Epidermal melanocyte (primary cell): ENCODE data around the gene VDAC2.
"Not testable (repeated sequence)": the region's sequence is repeated elsewhere in the genome, so short reads cannot be mapped to it uniquely, and the experiment has no call there.

ENCODE experiments used
- DNase-seq: peaks from one replicate; pipeline ENCODE4 v3.0.0; 2011; ENCODE audit warnings: low spot score; ENCODE audit not compliant: insufficient read length

VDAC2 gene

GRCh38 chr10:75197906-75198305, 12.7 kb upstream of the VDAC2 start:
- no peak for DNase-seq

- DNase-seq, result not testable (repeated sequence)
These were observed 10.6 kb upstream of the VDAC2 start for GRCh38 chr10:75199949-75200348.

DNA sequence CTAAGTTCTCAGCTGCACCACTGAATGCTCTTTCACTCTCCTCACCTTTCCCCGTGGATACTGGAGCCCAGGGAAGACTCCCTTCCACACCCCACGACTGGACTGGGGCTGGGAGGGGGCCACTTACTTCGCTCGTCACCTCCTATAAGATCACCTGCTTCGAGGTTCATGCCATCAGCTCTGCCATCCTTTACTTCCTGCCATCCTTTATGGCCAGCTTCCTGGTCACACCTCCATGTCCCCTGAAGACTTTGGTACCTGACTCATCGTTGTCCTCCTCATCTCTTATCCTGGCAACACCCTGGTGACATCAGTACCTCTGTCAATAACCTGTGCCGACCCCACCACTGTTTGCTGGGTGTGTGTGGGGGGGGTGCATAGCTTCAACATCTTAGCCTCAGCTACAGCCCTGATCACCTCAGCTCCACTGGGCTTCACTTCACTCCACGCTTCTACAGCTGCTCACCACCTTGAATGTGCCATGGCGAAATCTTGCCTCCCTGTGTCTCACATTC, 8.7 kb upstream of the VDAC2 start:
- no peak for DNase-seq

GRCh38 chr10:75202321-75203045, 8.1 kb upstream of the VDAC2 start:
- DNase-seq, result no peak

DNA sequence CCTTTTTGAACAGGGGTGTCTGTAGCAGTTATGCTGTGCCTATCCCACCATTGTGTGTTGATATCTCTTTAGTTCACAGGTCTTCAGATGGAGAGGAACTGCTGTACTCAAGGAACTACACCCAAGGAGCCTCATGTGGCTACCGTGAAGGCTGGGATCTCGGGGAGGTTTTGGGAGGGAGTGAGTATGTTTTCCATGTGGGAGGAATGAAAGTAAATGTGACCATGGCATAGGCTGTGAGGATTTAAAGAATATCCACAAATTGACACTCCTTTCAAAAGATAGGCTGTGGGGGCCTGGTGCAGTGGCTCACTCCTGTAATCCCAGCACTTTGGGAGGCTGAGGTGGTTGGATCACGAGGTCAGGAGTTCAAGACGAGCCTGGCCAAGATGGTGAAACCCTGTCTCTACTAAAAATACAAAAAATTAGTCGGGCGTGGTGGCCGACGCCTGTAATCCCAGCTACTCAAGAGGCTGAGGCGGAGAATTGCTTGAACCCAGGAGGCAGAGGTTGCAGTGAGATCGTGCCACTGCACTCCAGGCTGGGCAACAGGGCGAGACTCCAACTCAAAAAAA, 7.5 kb upstream of the VDAC2 start:
- not testable (repeated sequence) for DNase-seq

GRCh38 chr10:75203724-75204123, 6.9 kb upstream of the VDAC2 start:
- no peak for DNase-seq

DNA sequence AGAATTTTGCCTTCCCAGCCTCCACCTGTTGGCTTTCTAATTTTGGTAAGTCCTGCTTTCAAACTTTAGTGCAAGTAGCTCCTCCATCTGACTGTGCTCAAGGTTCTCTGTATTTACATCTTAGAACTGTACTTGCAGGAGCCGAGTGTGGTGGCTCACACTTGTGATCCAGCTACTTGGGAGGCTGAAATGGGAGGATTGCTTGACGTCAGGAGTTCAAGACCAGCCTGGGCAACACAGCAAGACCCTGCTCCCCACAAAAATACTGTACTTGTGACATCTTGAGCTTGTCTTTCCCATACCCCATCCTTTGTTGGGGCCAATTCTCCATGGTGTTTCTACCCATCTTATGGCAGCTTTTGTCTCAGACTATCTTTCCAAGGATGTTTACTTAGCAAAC, 4.7 kb upstream of the VDAC2 start:
- DNase-seq, result no peak

- not testable (repeated sequence) for DNase-seq
These were observed 4.0 kb upstream of the VDAC2 start for GRCh38 chr10:75206638-75207037.

DNA sequence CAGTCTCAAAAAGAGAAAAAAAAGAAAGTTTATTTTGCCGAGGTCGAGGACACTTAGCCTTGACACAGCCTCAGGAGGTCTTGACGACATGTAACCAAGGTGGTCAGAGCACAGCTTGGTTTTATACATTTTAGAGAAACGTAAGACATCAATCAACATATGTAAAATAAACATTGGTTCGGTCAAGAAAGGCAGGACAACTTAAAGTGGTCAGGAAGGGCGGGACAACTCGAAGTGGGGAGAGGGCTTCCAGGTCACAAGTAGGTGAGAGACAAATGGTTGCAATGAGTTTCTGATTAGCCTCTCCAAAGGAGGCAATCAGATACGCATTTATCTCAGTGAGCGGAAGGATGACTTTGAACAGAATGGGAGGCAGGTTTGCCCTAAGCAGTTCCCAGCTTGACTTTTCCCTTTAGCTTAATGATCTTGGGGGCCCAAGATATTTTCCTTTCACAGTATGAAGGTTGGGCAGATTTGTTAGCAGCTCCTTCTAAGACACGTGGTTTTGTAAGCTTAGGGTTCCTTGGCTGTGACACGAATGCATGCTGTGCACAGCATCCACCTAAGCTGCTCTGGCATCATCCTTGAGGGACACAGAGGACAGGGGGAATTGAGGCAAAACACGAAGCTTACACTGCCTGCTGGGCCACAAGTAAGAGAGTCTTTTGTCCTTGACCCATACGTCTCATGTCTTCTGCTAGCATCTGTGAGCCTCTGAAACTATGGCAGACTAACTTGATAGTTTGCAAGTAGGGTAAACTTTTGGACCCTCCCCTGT, 3.3 kb upstream of the VDAC2 start:
- no peak for DNase-seq

- DNase-seq, result no peak
These were observed 2.8 kb upstream of the VDAC2 start for GRCh38 chr10:75207857-75208144.

GRCh38 chr10:75208181-75208580, 2.4 kb upstream of the VDAC2 start:
- no peak for DNase-seq

- no peak for DNase-seq
These were observed 1.3 kb upstream of the VDAC2 start for GRCh38 chr10:75209086-75209920.

DNA sequence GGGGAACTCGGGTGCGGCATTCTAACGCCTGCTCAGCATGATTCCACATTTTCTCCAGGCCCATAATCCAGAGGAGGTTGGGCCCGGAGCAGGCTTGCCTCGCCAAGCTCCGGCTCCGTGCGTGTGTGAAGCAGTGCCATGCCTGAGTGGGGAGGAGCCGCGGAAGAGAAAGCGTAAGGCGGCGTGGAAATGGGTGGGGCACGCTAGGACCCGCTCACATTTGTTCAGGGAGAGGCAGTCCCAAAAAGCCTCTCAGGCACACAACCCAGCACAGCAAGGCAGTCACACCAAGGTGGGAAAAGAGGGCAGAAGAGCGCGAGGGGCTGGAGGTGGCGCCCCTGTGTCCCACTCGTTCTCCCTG, 695 bp upstream of the VDAC2 start:
- DNase-seq, result no peak

DNA sequence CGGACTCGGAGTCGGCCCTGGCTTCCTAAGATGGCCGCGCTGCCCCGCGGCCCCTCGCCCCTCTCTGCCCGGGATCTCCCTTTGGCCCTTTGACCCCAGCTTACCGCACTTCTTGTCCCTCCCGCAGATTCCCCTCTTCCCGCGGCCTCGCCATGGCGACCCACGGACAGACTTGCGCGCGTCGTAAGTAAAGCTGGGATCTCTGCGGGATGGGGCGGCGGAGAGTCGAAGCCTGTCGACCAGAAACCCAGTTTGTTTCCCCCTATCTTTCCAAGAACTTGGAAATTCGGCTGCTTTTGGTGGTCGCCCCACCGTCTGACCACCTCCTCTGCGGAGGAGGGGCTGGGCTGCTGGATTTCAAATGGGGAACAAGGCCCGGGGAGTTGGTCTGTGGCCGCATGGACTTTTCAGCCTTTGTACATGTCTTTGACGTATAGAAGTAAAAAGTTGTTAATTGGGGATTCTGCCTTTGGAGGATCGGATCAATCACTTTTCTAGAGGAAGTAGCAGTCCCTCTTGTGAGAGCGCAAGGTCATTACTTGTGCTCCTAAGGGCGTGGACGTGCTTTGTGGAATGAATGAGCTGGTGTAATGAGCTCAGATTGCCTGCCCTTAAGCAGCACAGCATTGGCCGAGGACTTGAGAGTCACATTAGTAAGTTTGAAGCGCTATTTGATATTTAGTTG, 553 bp downstream of the VDAC2 start:
- no peak for DNase-seq

GRCh38 chr10:75212343-75212742, 1.7 kb downstream of the VDAC2 start:
- DNase-seq, result no peak

DNA sequence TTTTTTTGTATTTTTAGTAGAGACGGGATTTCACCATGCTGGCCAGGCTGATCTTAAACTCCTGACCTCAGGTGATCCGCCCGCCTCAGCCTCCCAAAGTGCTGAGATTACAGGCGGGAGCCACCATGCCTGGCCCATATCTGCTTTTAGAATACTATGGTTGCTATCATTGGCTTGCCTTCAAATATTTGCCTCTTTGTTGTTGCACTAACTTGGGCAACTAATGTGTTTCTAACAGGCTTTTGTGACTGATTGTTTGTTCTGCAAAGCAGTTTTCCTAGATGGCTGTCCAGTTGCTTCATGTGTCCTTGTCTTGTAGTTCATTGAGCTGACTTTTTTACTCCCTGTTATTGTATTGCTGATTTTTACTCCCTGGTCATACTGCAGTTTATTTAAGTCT, 9.7 kb downstream of the VDAC2 start:
- DNase-seq, result no peak

DNA sequence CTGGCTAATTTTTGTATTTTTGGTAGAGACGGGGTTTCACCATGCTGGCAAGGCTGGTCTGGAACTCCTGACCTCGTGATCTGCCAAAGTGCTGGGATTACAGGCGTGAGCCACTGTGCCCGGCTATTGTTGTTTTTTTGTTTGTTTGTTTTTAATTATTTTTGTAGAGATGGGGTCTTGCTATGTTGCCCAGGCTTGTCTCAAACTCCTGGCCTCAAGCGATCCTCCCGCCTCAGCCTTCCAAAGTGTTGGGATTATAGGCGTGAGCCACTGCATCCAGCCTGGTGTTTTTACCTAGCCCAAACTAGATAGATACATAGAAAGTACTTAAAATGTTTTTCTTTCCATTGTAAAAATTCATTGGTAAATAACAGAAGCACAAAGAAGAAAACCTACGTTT, 10.9 kb downstream of the VDAC2 start:
- DNase-seq, result not testable (repeated sequence)

GRCh38 chr10:75223507-75223906, 12.9 kb downstream of the VDAC2 start:
- DNase-seq, result no peak

- DNase-seq, result no peak
These were observed 15.5 kb downstream of the VDAC2 start for GRCh38 chr10:75226095-75226494.

DNA sequence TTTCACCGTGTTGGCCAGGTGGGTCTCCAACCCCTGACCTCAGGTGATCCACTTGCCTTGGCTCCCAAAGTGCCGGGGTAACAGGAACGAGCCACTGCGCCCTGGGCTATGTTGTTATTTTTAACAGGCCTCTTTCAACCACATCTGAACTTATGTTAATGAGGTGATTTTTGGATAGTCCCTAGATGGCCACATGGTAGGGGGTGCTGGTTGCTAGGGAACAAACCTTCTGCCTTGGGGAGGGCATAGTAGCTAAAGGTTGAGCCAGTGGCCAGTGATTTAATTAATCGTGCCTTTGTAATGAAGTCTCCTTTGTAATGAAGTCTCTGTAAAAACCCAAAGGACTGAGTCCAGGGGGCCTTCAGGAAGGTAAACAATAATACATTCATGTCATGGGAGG, 16.1 kb downstream of the VDAC2 start:
- DNase-seq, result no peak

- DNase-seq, result no peak
These were observed 17.7 kb downstream of the VDAC2 start for GRCh38 chr10:75228278-75228677.
